GM12875 (cell line): ENCODE results near the gene ACIN1.

Experiments used
- H3K4me3 ChIP-seq: one replicate; pipeline ENCODE4 v1.5.1; 2011; ENCODE audit warnings: low read depth, low read length, control low read depth
- CTCF ChIP-seq: IDR thresholded peaks from 2 replicates; pipeline ENCODE4 v1.5.1; 2011; ENCODE audit warnings: low read depth, mild to moderate bottlenecking, control low read depth, inconsistent platforms, low read length, moderate library complexity, borderline replicate concordance; ENCODE audit not compliant: insufficient read depth

Gene ACIN1

GRCh38 chr14:23117371-23118020 is 22.6 kb upstream of the ACIN1 start:
- no peak for TF ChIP-seq CTCF

GRCh38 chr14:23115918-23116317 is 21.0 kb upstream of the ACIN1 start:
- no peak for TF ChIP-seq CTCF
- no peak overlapping the region for H3K4me3 ChIP-seq

More at GRCh38 chr14:23117371-23118020, 22.6 kb upstream of the ACIN1 start:
- no peak overlapping the region for H3K4me3 ChIP-seq

- no peak overlapping the region for H3K4me3 ChIP-seq
- TF ChIP-seq CTCF, result no peak
Measured at GRCh38 chr14:23115039-23115731, 20.2 kb upstream of the ACIN1 start.

- TF ChIP-seq CTCF, result no peak
- no peak overlapping the region for H3K4me3 ChIP-seq
Measured at GRCh38 chr14:23114669-23115038, 19.7 kb upstream of the ACIN1 start.

- no peak overlapping the region for H3K4me3 ChIP-seq
- no peak for TF ChIP-seq CTCF
Measured at GRCh38 chr14:23114120-23114458, 19.2 kb upstream of the ACIN1 start.

GRCh38 chr14:23113431-23114119 is 18.6 kb upstream of the ACIN1 start:
- H3K4me3 ChIP-seq, result no peak overlapping the region
- no peak for TF ChIP-seq CTCF
